Left renal pelvis (tissue), 4 donors: ENCODE results near the gene MSH3. TPM values are rescaled to one million over a fixed set of nuclear protein-coding genes. Genes with fewer than 3 reads are reported as not detected.
"Not testable (repeated sequence)": the region's sequence is repeated elsewhere in the genome, so short reads cannot be mapped to it uniquely, and the experiment has no call there.

Experiments
- DNase-seq, 4 donors: peaks; one replicate each; pipeline ENCODE4 v3.0.0-alpha.2; 2013; ENCODE audit warnings: low read depth in 4 of 4, low spot score in 3 of 4
- polyA plus RNA-seq, 4 donors: library from polyadenylated mRNA; unstranded; fragments of 120-200 nt; gene quantifications; one replicate each; pipeline ENCODE4 v1.2.1, GENCODE V29; 2013; ENCODE audit not compliant: insufficient read length in 4 of 4

Gene MSH3
- polyA plus RNA-seq, 4 donors, result 15.7 to 27.8 (median 19.3) TPM

GRCh38 chr5:80705216-80705769 is 50.8 kb downstream of the MSH3 start:
- no peak for DNase-seq

GRCh38 chr5:80705801-80706200 is 51.3 kb downstream of the MSH3 start:
- no peak for DNase-seq

GRCh38 chr5:80706835-80707447 is 52.5 kb downstream of the MSH3 start:
- DNase-seq, result no peak

DNA sequence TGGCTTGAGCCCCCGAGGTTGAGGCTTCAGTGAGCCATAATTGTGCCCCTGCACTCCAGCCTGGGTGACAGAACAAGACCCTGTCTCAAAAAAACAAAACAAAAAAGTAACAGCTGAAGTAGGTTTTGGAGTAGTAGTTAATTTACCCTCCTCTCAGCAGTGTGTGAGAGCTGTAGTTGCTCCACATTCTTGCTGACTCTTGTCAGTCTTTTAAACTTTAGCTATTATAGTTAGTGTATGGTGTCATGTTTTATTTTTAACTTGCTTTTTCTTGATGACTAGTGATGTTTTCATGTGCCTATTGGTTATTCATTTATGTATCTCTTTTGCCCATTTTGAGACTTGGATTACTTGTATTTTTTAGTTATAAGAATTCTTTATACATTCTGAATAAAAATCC is 53.2 kb downstream of the MSH3 start:
- DNase-seq, result no peak

- DNase-seq, result no peak
These were observed 56.8 kb downstream of the MSH3 start for GRCh38 chr5:80711216-80711615.

DNA sequence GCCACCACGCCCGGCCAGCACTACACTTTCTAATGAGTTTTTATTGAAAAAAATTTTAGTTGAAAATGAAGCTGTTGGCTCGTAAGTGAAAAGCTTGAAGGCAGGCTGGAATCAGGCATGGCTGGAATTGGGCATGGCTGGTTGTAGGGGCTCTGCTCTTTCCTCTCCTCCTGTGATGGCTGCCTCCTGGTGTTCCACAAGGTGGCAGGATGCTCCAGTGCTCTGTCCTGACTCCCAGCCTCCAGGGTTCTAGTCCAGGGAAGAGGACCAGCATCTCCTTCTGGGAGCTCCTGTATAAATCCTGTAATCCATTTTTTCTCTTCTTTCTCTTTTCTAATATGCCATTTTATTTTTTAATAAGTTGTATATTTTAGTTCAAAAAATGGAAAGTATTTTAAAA is 57.5 kb downstream of the MSH3 start:
- DNase-seq, result no peak

DNA sequence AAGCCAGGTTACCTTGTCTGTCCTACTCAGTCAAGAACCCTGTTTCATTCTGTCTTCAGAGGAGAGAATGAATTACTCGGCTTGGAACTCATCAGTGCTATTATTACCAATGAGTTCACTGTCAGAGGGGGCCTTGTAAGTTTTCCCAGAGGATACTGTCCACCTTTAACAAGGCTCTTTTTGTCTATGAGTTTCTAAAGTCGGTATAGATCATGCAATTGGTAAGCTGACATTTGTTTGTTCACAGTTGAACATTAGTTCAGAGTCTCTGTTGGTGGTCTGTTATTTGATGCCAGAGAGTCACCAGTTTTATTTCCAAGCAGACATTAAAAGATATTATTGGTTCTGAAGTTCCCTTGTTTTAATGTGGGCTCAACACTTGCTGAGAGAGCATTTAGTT is 58.5 kb downstream of the MSH3 start:
- no peak for DNase-seq

DNA sequence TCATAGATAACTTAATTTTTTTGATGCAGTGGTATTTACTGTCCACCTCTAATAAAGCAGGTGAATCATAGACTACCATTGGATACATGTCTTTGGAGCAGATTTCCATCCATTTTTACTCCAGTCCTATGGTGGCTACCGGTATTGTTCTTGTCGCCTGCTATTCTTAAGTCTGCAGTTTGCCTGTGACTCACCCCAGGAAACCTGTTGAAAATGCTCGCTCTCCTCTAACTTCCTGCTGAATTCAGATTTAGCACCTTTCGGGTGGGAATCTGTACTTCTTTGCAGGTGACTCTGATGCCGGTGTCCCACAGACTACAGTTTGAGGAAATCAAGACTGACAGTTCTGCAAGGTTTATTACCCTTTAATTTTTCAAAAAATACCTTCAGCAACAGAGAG is 59.2 kb downstream of the MSH3 start:
- no peak for DNase-seq

GRCh38 chr5:80714570-80715298 is 60.3 kb downstream of the MSH3 start:
- no peak for DNase-seq

GRCh38 chr5:80715887-80716286 is 61.4 kb downstream of the MSH3 start:
- DNase-seq, result no peak

GRCh38 chr5:80720181-80720580 is 65.7 kb downstream of the MSH3 start:
- DNase-seq, result no peak

DNA sequence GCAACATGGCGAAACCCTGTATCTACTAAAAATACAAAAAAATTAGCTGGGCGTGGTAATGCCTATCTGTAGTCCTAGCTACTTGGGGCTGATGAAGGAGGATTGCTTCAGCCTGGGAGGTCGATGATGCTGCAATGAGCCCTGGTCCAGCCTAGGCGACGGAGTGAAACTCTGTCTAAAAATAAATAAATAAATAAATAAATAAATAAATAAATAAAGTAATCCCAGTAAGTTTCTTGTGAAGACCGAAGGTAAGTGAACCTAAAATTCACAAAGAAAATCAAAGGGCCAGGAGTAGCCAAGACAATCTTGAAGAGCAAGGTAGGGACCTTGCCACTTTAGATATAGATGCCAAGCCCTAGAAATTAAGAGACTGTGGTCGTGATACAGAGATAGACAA is 68.5 kb downstream of the MSH3 start:
- DNase-seq, result no peak

- no peak for DNase-seq
These were observed 71.0 kb downstream of the MSH3 start for GRCh38 chr5:80725446-80725845.

GRCh38 chr5:80736730-80737129 is 82.3 kb downstream of the MSH3 start:
- DNase-seq, result no peak

GRCh38 chr5:80738466-80738865 is 84.0 kb downstream of the MSH3 start:
- no peak for DNase-seq

DNA sequence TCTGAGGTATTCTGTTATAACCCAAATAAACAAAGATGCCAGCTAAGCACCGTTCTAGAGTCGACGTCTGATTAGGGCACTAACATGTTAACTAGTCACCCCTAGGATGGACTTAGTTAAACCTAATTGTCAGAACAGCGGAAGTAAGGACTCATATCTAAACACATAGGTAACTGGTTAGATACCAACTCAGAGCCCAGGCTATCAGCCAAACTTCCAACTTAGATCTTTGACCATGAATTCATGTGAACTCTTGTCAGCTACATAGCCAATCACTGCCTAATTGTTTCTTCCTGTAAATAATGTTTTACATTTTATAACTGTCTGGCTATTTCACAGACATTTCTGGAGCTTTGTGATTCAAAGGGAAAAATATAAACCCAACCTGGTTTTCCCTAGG is 84.6 kb downstream of the MSH3 start:
- no peak for DNase-seq

- DNase-seq, result no peak
These were observed 85.0 kb downstream of the MSH3 start for GRCh38 chr5:80739496-80739895.

DNA sequence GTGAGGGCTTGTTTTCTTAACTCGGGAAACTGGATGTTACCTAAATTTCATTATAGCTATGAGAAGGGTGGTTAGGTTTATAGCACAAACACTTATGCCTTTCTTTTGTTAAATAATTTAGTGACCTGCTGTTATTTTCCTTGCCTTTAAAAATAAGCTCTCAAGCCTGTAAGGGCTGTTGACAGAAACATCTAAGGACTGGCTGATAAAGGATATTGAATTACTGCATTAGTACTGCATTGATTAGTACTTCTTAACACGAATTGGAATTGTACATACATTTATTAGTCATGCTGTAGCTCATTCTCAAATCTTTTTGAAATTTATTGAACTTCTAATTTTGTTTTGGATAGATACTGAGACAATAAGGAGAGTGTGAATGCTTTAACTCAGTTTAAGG is 85.4 kb downstream of the MSH3 start:
- no peak for DNase-seq

DNA sequence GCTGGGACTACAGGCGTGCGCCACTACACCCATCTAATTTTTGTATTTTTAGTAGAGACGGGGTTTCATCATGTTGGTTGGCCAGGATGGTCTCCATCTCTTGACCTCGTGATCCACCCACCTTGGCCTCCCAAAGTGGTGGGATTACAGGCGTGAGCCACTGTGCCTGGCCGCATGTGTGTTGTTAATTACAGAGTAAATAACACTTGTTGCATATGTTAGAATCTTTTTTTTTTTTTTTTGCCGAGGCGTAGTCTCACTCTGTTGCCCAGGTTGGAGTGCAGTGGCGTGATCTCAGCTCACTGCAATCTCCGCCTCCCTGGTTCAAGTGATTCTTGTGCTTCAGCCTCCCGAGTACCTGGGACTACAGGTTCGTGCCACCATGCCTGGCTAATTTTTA is 86.0 kb downstream of the MSH3 start:
- not testable (repeated sequence) for DNase-seq

- no peak for DNase-seq
These were observed 86.5 kb downstream of the MSH3 start for GRCh38 chr5:80740999-80741398.

DNA sequence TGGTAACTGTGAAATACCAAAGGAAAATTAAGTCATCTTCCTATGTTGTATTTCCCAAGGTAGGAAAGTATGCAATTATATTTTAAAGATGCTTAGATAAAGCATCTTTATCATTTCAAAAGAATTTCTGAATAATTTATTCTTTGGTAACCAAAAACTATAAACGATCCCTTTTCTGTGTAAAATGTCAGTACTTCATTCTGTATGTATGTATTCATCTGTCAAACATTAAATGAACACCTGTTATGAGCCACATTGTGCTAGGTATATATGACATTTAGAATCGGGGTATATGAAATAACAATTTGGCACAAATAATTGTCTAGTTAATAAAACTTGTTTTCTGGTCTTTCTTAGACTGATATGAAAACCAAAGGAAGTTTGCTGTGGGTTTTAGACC is 89.7 kb downstream of the MSH3 start:
- DNase-seq, result no peak

DNA sequence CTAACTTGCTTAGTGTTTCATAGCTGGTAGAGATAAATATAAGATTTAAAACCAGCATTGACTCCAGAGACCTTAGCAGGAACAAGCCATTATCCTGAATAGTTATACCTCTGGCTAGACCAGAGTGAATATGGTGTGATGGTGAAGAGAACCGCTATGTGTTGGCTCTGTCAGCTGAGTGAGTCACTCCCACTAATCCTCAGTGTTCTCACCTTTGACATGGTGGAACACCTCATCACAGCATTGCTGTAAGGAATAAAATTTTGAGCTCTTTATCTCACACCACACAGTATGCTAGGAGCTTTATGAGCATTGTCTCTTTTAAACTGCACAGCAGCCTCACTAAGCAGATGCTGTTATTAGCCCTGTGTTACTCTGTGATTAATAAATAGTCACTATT is 91.0 kb downstream of the MSH3 start:
- no peak for DNase-seq
